Activated CD8-positive, alpha-beta memory T cell treated with anti-CD3 and anti-CD28 coated beads, Interleukin-2, amount 50 U/mL, for 1 hour (primary cell): ENCODE measurements around the gene PIGZ.
"Not testable (repeated sequence)": the region's sequence is repeated elsewhere in the genome, so short reads cannot be mapped to it uniquely, and the experiment has no call there.

Experiments used
- DNase-seq: peaks from one replicate; pipeline ENCODE4 v3.0.0-alpha.2; 2020; ENCODE audit errors: extremely low read depth

Gene PIGZ

DNA sequence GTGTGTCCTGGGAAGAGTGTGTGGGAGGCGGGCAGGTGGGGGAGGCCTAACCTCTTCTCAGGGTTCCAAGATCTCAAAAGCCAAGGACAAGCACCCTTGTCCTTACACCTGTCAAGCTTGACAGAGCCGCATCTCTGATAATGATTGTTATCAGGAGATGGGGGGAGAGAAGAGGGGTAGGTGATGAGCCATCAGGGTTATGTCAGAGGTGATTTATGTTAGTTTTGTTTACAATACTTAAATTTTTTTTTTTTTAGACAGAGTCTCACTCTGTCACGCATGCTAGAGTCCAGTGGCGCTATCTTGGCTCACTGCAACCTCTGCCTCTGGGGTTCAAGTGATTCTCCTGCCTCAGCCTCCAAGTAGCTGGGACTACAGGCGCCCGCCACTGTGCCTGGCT lies 18.9 kb downstream of the PIGZ start:
- DNase-seq = no peak

DNA sequence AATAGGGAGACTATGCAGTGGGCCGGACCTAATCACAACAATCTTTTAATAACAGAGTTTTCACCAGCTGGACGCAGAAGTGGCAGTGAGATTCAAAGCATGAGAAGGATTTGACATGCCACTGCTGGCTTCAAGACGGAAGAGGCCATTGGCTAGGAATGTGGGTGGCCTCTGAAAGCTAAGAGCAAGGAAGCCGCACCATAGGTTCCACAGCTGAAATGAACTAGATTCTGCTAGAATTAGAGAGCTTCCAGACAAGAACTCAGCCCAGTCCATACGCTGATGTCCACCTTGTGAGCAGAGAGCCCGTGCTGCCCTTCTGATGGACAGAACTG lies 19.4 kb downstream of the PIGZ start:
- DNase-seq = no peak

DNA sequence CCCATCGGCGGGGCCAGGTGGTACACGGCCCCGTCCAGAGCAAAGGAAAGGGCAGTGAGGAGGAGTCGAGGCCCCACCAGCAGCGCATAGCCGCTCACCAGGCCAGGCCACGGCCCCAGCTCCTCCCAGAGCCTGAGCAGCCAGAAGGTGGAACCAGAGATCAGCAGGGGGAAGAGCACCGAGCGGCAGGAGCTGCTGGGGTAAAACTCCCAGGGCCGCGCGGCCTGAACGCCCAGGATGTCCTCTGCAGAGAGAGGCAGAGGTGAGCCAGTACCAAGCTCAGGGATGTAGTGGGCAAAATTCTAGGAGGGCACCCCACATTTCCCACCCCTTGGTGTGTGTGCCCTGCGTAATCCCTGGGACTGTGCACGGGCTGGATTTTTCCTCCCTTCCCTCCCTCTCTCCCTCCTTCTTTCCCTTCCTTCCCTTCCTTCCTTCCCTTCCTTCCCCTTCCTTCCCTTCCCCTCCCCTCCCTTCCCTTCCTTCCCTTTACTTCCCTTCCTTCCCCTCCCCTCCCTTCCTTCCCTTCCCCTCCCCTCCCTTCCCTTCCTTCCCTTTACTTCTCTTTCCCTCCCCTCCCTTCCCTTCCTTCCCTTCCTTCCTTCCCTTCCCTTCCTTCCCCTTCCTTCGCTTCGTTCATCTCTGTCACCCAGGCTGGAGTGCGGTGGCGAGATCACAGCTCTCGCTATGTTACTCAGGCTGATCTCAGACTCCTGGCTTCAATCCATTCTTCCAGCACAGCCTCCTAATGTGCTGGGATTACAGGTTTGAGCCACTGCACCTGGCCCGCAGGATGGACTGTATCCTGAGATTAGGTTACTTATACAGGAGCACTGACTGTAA lies 20.0 kb downstream of the PIGZ start:
- DNase-seq = no peak

DNA sequence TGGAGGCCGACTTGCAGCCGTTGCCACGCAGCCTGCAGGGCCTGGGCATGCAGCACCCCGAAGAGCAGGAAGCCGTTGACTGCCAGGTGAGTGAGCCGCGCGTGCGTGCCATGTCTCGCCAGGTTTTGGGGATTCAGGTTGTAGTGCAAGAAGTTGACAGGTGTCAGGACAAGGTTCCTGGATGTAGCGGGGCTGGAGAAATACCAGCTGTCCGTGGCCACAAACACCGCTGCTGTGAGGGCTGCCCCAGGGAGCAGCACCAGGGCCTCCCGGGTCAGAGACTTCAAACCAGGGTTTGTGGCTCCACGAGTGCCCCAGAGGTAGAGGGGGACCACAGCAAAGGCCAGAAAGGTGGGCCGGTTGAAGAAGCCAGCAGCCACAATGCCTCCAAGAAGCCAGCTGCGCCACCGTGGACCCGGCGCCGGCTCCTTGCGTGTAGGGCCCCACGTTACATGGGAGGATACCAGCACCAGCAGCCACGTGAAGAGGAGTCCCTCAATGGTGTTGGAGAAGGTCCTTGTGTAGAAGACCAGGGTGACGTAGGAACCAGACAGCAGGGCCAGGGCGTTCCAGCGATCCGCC lies 20.7 kb downstream of the PIGZ start:
- DNase-seq = no peak

- DNase-seq = no peak
Measured at GRCh38 chr3:196947136-196947859, 21.3 kb downstream of the PIGZ start.

- DNase-seq = not testable (repeated sequence)
Measured at GRCh38 chr3:196944037-196944790, 24.4 kb downstream of the PIGZ start.

GRCh38 chr3:196942915-196943277 lies 25.7 kb downstream of the PIGZ start:
- DNase-seq = no peak

DNA sequence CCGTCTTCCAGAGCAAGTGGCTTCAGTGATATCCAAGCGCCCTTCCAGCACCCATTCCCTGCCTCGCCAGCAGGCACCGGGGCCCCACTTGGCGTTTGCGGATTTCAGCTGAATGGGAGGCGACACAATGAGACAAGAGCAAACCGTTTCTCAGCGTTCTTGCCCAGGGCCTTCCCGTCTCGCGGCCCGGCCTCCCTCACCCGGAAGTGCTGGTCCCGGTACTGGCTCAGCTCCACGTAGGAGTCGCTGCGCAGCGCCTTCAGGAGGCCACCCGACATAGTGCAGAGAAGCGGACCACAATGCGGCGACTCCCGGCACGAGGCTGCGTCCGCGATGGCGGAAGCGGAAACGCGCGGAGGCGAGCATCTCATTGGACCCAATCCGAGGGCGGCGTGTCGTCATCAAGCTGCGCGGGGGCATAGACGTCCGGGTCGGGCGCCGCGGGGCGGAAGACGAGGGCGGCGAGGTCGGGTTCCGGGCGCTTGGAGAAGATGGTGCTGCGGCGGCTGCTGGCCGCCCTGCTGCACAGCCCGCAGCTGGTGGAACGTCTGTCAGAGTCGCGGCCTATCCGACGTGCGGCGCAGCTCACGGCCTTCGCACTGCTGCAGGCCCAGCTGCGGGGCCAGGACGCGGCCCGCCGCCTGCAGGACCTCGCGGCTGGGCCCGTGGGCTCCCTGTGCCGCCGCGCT lies 26.3 kb downstream of the PIGZ start, which contains the start of gene NCBP2:
TSS of gene NCBP2 (minus strand) at position 303 of the 689 bp plus-strand sequence. CDS start at position 278, 25 bp downstream.
- DNase-seq = peak; percentile 99

DNA sequence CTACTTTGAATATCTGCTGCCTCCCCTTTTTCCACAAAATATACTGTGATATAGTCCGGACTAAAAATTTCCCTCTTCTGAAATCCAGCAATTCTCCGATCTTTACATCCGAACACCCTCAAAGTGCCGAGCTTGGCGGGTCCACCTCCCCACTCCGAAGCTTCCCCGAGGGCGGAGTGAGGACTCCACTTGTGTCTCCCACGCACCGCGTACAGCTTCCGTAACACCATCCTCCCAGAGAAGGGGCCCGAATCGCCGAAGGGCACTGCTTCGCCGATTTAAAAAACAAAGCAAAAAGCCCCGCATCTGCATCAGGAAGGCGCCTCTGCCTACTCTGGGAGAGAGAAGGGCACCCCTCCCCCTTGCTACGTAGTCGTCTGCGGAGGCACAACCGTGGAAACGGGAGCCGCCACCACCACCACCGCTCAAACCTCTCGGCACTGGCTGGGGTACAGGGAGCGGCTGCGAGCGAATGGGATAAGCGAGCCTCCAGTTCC lies 26.9 kb downstream of the PIGZ start:
- peak; percentile 21 for DNase-seq

DNA sequence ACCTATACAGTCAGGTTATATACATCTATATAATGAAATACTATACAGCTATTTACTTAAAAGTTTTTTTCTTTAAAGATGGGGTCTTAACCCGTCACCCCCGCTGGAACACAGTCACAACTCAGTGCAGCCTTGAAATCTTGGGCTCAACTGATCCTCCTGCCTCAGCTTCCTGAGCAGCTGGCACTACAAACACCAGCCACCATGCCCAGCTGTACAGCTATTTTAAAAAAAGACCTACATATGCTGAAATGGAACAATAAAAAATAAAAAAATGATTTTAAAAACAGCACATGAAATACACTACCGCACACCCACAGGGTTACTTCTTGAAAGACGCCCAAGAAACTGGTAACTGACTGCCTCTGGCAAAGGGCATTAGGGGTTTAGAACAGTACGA lies 30.1 kb downstream of the PIGZ start:
- DNase-seq = no peak

DNA sequence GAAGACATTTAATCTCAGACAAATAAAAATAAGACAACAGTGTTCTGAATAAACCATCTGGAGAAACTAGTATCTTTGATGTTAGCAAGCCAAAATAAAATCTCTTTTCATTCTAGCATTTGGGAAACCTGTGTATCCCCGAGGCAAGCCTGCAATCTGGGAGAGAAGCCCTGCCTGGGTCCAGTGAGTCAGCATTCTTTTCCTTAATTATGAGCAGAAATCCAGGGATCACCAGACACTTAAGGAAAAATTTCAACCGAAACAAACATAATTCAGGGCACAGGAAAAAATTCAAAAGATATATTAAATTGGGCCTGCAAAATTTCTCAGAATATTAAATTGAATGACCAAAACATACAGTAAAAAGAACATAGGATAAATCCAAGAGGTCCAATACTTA lies 30.5 kb downstream of the PIGZ start:
- DNase-seq = no peak

DNA sequence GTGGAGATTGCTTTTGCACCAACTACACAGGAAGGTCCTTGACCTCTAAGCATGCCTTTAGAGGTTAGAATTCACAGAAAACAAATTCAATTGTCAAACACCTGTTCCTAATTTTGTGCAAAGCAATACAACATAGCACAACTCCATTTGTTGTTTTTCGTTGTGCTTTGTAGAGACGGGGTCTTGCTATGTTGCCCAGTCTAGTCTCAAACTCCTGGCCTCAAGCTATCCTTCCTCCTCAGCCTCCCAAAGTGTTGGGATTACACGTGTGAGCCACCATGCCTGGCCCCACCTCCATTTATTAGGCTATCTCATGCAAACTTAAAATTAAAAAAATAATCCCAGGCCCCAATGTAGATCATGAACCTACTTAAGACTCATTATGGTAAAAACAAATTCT lies 32.3 kb downstream of the PIGZ start:
- no peak for DNase-seq

DNA sequence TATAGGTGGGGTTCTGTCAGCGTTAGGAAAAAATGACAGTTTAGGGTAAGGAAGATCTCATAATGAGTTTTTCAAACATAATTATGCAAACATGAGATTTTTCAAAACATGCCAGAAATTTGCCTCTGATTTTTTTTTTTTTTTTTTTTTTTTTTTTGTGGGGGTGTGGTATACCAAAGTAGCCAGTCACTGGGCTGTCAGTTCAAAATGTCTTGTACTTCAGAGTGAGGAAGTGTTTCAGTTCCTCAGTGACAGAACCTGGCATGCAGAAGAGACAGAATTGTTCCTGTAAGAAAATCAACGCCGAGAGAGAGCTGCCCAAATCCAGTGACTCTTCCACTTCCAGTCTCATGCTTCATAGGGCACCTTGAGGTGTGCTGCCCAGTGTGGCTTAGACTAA lies 36.0 kb downstream of the PIGZ start:
- no peak for DNase-seq

DNA sequence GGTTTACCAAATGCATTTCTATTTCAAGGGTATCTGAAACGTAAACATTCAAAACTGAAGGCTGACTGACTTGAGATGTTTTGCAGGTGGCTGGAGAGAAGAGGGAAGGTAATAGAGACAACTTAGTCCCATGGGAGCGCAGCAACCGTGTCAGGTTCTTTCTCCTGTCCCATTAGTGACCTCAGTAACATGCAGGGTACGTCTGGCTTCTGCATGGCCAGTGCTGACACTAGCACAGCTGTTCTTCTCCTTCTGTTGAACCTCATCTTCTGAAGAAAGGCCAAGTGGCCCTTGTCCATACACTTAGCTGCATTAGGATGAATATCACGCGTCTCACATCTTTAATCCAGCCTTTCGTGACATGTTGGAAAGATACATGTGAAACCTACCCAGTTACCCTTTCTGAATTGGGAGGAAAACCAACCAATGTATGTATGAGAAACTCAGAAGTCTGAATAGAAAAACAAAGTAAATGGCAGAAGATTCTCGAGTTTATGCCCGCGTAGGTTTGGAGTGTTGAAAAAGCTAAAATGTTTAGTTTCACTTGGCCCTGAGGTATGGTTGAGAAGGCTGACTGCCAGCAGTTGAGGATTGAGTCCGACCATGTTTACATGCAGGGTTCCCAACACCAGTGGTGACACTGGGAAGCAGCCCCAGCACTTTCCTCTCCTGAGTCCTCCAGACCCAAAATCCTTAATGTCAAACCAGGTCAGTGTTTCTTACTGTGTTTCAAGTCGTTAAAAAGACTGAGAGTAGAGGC lies 36.6 kb downstream of the PIGZ start:
- DNase-seq = no peak

DNA sequence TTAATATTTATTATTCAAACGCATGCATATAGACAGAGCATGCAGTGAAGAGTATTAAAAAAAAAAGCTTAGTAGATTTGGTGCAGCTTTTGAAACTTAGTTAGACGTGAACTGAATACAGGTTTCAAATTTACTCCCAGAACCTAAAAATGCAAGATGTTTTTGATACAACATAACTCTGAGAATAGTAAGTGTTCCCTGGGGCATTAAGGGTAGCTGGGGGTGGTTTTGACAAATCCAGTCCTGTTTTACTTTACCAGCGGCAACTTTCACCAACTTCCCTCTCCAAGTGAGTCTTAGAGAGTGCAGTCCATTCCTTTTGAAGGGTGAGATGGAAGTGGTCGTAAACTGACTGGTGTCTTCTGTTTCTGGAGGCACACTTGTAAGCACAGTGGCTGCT lies 37.5 kb downstream of the PIGZ start:
- no peak for DNase-seq

- DNase-seq = no peak
Measured at GRCh38 chr3:196927571-196928453, 40.8 kb downstream of the PIGZ start.

- DNase-seq = no peak
Measured at GRCh38 chr3:196920733-196921132, 47.9 kb downstream of the PIGZ start.

DNA sequence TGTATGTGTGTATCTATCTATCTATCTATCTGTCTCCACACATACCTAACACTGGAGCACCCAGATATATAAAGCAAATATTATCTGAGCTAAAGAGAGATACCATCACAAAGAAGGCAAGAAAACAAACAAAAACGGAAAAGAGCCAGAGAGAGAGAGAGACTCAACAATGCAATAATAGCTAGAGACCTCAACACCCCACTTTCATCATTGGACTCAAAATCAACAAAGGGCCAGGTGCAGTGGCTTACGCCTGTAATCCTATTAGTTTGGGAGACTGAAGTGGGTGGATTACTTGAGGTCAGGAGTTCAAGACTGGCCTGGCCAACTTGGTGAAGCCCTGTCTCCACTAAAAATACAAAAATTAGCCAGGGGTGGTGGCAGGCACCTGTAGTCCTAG lies 49.7 kb downstream of the PIGZ start:
- DNase-seq = no peak

GRCh38 chr3:196916995-196917394 lies 51.6 kb downstream of the PIGZ start:
- DNase-seq = no peak

GRCh38 chr3:196916221-196916620 lies 52.4 kb downstream of the PIGZ start:
- no peak for DNase-seq
